Subcutaneous abdominal adipose tissue (tissue), 5 donors: ENCODE measurements around the gene TMEM184C.

Source experiments
- H3K27ac ChIP-seq: one replicate; pipeline ENCODE4 v1.7.0; 2013; ENCODE audit warnings: low read depth, mild to moderate bottlenecking, inconsistent platforms, low read length, moderate library complexity
- H3K27me3 ChIP-seq, 5 donors: one replicate each; pipeline ENCODE4 v1.7.0; 2013; ENCODE audit warnings: low read length in 5 of 5, inconsistent platforms in 1 of 5; ENCODE audit not compliant: control insufficient read depth in 5 of 5, insufficient read depth in 4 of 5
- H3K36me3 ChIP-seq, 5 donors: one replicate each; pipeline ENCODE4 v1.7.0; 2013; ENCODE audit warnings: low read length in 5 of 5; ENCODE audit not compliant: control insufficient read depth in 5 of 5, insufficient read depth in 5 of 5
- H3K4me1 ChIP-seq, 5 donors: one replicate each; pipeline ENCODE4 v1.7.0; 2013; ENCODE audit warnings: low read length in 5 of 5, mild to moderate bottlenecking in 3 of 5, moderate library complexity in 1 of 5; ENCODE audit not compliant: control insufficient read depth in 5 of 5, insufficient read depth in 5 of 5
- H3K4me3 ChIP-seq, 5 donors: one replicate each; pipeline ENCODE4 v1.7.0; 2013; ENCODE audit warnings: low read length in 5 of 5, low read depth in 1 of 5
- H3K9ac ChIP-seq, 5 donors: one replicate each; pipeline ENCODE4 v1.7.0; 2013; ENCODE audit warnings: low read length in 5 of 5, mild to moderate bottlenecking in 4 of 5, moderate library complexity in 3 of 5
- H3K9me3 ChIP-seq, 5 donors: one replicate each; pipeline ENCODE4 v1.7.0; 2013; ENCODE audit warnings: low read length in 5 of 5; ENCODE audit not compliant: control insufficient read depth in 5 of 5
- donor health status: healthy.
- donor health status: healthy.
- donor health status: healthy.
- donor health status: healthy.
- donor health status: healthy.

TMEM184C gene

DNA sequence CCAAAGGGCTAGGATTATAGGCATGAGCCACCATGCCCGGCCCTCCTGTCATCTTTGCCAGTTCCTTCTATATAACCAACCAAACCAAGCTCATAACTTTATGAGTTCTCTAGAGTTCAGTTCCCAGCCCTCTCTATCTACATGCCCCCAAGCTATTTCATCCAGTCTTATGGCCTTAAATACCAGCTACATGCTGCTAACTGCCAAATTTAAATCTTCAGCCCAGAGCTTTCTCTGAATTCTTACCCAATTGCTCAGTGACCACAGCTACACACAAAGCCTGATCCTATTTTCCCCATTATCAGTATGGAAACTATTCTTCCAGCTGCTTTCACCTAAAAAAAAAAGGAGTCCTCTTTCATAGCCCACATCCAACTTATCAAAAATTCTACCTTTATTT, 23.1 kb downstream of the TMEM184C start:
- H3K36me3 ChIP-seq, result peaks cover 17 to 40% (median 29%) of the 10 kb centered on the region in 5 donors

DNA sequence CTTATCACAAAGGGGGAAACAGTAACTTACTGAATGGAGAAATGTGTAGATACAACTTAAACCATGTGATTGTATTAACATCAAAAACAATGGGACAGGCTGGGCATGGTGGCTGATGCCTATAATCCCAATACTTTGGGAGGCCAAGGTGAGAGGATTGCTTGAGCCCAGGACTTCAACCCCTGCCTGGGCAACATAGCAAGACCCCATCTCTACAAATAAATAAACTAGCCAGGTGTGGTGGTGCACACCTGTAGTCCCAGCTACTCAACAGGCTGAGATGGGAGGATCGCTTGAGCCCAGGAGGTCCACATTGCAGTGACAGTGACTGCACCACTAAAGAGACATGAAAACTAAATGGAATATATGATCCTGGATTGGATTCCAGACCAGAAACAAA, 26.4 kb downstream of the TMEM184C start:
- Histone ChIP-seq H3K4me1 (no peaks in the 10 kb centered on the region), H3K27ac (no peak overlapping the region), H3K9me3 (no peaks in the 10 kb centered on the region), H3K4me3 (no peak overlapping the region), H3K27me3 (no peaks in the 10 kb centered on the region), H3K36me3 (peaks cover 5 to 17% (median 14%) of the 10 kb centered on the region in 5 donors), H3K9ac (no peak overlapping the region)

More for the DNA sequence above, 23.1 kb downstream of the TMEM184C start:
- H3K27ac ChIP-seq, result no peak overlapping the region
- H3K9me3 ChIP-seq, result no peaks in the 10 kb centered on the region
- H3K4me3 ChIP-seq, result no peak overlapping the region
- no peaks in the 10 kb centered on the region for H3K4me1 ChIP-seq
- H3K27me3 ChIP-seq, result no peaks in the 10 kb centered on the region
- no peak overlapping the region for H3K9ac ChIP-seq

DNA sequence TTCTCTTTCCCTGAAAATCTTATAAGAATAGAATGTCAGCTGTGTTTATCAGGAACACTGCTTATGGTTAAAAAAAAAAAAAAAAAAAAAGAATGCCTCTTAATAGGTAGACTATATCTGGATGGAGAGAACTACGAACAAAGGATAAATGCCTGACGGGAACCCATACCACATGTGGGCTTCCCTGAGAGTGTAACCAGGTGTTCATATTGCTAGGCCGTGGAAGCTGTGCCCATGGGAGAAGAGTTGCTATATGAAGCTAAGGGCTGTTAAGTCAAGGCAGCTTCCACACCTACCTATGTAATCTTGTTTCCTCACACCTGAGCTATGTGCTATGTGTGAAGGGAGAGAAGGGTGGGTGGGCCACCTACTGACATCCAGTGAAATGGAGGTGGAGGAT, 27.3 kb downstream of the TMEM184C start:
- H3K4me1 ChIP-seq, result no peaks in the 10 kb centered on the region
- no peak overlapping the region for H3K4me3 ChIP-seq
- no peaks in the 10 kb centered on the region for H3K27me3 ChIP-seq
- no peak overlapping the region for H3K9ac ChIP-seq
- H3K27ac ChIP-seq, result no peak overlapping the region
- H3K36me3 ChIP-seq, result peaks cover 5 to 23% (median 14%) of the 10 kb centered on the region in 5 donors
- no peaks in the 10 kb centered on the region for H3K9me3 ChIP-seq

DNA sequence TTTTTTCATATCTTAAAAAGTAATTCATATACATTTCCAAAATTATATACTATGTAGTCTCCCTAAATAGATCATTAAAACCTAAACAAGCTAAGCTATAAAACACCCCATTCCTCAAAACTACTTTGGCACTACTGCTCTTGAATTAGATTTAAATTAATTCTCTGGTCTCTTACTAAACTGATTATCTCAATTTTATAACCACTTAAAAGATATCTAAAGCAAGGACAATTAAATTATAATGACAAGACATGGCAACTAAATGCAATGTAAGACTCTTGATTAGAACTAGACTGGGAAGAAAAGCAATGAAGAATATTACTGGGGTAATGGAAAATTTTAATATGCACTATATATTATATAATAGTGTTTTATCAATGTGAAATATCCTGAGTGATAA, 27.9 kb downstream of the TMEM184C start:
- Histone ChIP-seq H3K36me3 (peaks cover 5 to 23% (median 14%) of the 10 kb centered on the region in 5 donors), H3K27ac (no peak overlapping the region), H3K4me3 (no peak overlapping the region), H3K9me3 (no peaks in the 10 kb centered on the region), H3K4me1 (no peaks in the 10 kb centered on the region), H3K27me3 (no peaks in the 10 kb centered on the region), H3K9ac (no peak overlapping the region)

DNA sequence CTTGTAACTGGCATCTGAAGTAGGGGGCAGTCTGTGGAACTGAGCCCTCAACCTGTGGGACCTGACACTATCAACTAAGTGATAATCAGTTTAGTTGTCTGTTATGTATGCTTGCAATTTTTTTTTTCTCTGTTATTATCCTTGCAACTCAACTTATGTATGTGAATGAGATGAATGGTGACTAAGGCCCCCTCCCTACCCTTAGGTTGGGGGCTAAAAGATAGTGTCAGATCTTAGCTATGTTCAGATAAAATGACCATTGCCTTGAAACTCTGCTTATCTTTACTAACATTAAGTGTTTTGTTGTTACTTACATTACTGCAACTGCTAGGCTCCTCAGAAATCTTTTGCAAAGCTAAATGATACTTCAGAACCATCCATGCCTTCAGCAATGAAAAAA, 31.5 kb downstream of the TMEM184C start:
- Histone ChIP-seq H3K36me3 (peaks cover 3 to 22% (median 8%) of the 10 kb centered on the region in 5 donors), H3K9ac (no peak overlapping the region), H3K9me3 (no peaks in the 10 kb centered on the region), H3K27me3 (no peaks in the 10 kb centered on the region), H3K27ac (no peak overlapping the region), H3K4me1 (no peaks in the 10 kb centered on the region), H3K4me3 (no peak overlapping the region)

DNA sequence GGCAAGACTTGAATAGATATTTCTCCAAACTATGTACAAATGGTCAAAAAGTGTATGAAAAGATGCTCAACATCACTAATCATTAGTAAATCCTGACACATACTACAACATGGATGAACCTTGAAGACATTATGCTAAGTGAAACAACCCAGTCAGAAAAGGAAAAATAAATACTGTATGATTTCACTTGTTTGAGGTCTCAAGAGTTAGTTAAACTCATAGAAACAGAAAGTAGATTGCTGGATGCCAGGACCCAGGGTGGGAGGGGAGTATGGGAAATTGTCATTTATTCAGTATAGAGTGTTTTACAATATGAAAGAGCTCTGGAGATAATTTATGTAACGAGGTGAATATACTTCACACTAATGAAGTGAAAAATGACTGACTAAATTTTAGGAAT, 34.4 kb downstream of the TMEM184C start:
- Histone ChIP-seq H3K9me3 (no peaks in the 10 kb centered on the region), H3K27me3 (no peaks in the 10 kb centered on the region), H3K4me1 (no peaks in the 10 kb centered on the region), H3K36me3 (peaks cover 16 to 47% (median 21%) of the 10 kb centered on the region in 5 donors), H3K4me3 (no peak overlapping the region), H3K27ac (no peak overlapping the region), H3K9ac (no peak overlapping the region)

DNA sequence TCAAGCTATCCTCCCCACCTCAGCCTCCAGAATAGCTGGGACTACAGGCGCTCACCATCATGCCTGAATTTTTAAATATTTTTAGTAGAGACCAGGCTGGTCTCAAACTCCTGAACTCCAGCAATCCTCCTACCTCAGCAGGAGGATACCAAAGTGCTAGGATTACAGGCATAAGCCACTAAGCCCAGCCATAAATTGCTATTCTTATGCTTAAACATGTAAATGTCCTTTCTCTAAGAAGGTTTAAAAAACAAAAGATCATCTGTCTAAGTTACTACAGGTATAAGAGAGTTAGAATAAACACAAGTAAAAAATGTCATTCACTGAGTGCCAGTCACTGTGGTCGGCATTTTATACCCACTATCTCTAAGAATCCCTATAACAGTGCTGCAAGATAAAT, 38.4 kb downstream of the TMEM184C start:
- H3K9me3 ChIP-seq, result no peaks in the 10 kb centered on the region
- no peak overlapping the region for H3K27ac ChIP-seq
- H3K27me3 ChIP-seq, result no peaks in the 10 kb centered on the region
- no peak overlapping the region for H3K4me3 ChIP-seq
- H3K9ac ChIP-seq, result no peak overlapping the region
- peaks cover 24 to 52% (median 32%) of the 10 kb centered on the region in 5 donors for H3K36me3 ChIP-seq
- no peaks in the 10 kb centered on the region for H3K4me1 ChIP-seq

DNA sequence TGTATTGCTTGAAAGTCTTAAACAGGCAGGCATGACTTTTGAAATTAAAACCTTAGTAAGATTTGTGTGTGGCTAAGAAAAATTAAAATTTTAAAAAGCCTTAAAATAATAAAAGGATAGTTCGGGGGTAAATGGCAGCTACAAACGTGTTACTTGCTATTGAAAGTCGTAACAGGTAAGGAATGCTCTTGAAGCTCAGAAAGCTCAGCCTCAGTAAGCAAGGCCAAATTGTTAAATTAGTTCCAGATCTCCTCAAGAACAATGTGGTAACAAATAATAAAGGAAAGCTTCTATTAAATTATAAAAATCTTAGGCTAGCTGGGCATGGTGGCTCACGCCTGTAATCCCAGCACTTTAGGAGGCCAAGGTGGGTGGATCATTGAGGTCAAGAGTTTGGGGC, 41.3 kb downstream of the TMEM184C start:
- Histone ChIP-seq H3K4me3 (no peak overlapping the region), H3K9me3 (no peaks in the 10 kb centered on the region), H3K36me3 (peaks cover 23 to 59% (median 32%) of the 10 kb centered on the region in 5 donors), H3K27ac (no peak overlapping the region), H3K27me3 (no peaks in the 10 kb centered on the region), H3K4me1 (no peaks in the 10 kb centered on the region), H3K9ac (no peak overlapping the region)

DNA sequence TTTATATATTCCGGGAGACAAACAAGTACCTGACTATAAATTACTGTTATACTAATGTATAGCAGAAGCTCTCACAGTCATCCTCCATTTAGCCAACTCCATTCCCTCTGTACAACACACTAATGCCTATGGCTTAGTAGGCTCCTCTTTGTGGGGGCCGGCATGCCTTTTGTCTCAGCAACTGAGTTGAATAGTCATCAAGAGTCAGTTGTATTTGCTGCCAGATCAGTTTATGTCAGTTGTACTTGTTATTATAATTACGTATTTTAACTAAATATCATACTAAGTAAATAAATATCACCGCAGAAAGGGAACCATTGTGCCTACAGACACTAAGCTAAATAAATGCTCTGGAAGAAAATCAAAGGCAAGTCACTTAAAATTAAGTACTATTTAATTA, 56.9 kb downstream of the TMEM184C start:
- no peak overlapping the region for H3K9ac ChIP-seq
- H3K4me1 ChIP-seq, result peaks cover 0 to 5% (median 4%) of the 10 kb centered on the region in 5 donors
- H3K9me3 ChIP-seq, result no peaks in the 10 kb centered on the region
- H3K36me3 ChIP-seq, result peaks cover 0 to 13% (median 8%) of the 10 kb centered on the region in 5 donors
- no peak overlapping the region for H3K4me3 ChIP-seq
- H3K27me3 ChIP-seq, result no peaks in the 10 kb centered on the region
- no peak overlapping the region for H3K27ac ChIP-seq

DNA sequence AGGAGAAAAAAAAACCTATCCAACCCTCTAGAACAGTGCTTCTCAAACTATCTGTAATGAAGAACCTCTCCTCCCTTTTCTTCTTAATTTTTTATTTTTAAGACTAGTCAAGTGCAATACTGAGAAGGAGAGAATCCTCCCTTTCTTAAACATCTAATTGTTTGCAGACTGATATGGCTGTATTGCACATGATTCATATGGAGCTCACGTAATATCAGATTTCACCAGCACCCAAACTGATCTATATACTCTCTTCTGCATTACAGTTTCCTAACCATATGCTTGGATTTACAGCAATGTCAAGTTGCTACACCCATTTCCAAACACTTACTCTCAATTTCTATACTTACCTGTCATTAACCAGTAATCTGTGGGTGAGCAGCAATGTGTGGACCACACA, 57.3 kb downstream of the TMEM184C start:
- no peak overlapping the region for H3K9ac ChIP-seq
- peaks cover under 1 to 17% (median 8%) of the 10 kb centered on the region in 5 donors for H3K36me3 ChIP-seq
- no peak overlapping the region for H3K4me3 ChIP-seq
- H3K27ac ChIP-seq, result no peak overlapping the region
- H3K9me3 ChIP-seq, result no peaks in the 10 kb centered on the region
- peaks cover 0 to 5% (median 4%) of the 10 kb centered on the region in 5 donors for H3K4me1 ChIP-seq
- no peaks in the 10 kb centered on the region for H3K27me3 ChIP-seq

DNA sequence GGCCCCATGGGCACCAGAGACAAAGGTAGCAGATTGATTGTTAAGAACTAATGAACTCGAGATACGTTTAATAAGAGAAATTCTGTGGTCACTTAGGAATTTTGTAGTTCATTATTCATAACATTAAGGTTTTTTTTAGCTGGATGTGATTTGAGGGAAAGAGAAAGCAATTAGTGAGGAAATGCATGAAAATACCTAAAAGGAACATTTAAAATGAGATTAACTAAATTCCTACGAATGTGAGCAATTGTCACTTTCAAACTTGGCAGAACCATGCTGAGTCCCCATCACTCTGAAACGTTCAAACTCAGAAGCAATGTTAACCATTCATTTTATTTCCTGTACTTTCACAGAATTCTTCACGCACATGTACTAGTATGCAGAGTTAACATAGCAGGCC, 60.9 kb downstream of the TMEM184C start:
- H3K9ac ChIP-seq, result no peak overlapping the region

More for the DNA sequence above, 60.9 kb downstream of the TMEM184C start:
- Histone ChIP-seq H3K36me3 (peaks cover 0 to 17% (median 7%) of the 10 kb centered on the region in 5 donors), H3K27ac (no peak overlapping the region), H3K4me1 (peaks cover 0 to 14% (median 11%) of the 10 kb centered on the region in 5 donors), H3K9me3 (no peaks in the 10 kb centered on the region), H3K4me3 (no peak overlapping the region), H3K27me3 (no peaks in the 10 kb centered on the region)
